GM23248 (cell line): ENCODE measurements around the gene PYGL. TPM values are rescaled to one million over a fixed set of nuclear protein-coding genes. Genes with fewer than 3 reads are reported as not detected.

Experiments
- DNase-seq: peaks from one replicate; pipeline ENCODE4 v3.0.0-alpha.2; 2015
- H2AFZ ChIP-seq: fragments of 200-600 bp; sonication (generic); 2 replicates; pipeline ENCODE4 v1.6.1; 2016; ENCODE audit warnings: antibody characterized with exemption
- H3F3A ChIP-seq: fragments of 200-600 bp; sonication (generic); 2 replicates; pipeline ENCODE4 v1.6.1; 2016; ENCODE audit warnings: mild to moderate bottlenecking, antibody characterized with exemption, mixed run types; ENCODE audit not compliant: insufficient read depth
- H3K27ac ChIP-seq: fragments of 200-600 bp; sonication (generic); 2 replicates; pipeline ENCODE4 v1.5.1; 2016; ENCODE audit warnings: mild to moderate bottlenecking
- H3K27me3 ChIP-seq: fragments of 200-600 bp; sonication (generic); replicated peaks from 2 replicates; pipeline ENCODE4 v1.6.1; 2016; ENCODE audit warnings: mild to moderate bottlenecking; ENCODE audit not compliant: insufficient read depth
- H3K36me3 ChIP-seq: fragments of 200-600 bp; sonication (generic); 2 replicates; pipeline ENCODE4 v1.6.1; 2016; ENCODE audit warnings: low read depth, mild to moderate bottlenecking
- H3K4me1 ChIP-seq: fragments of 200-600 bp; sonication (generic); 2 replicates; pipeline ENCODE4 v1.6.1; 2016; ENCODE audit warnings: mild to moderate bottlenecking; ENCODE audit not compliant: insufficient read depth
- H3K4me2 ChIP-seq: fragments of 200-600 bp; sonication (generic); one replicate; pipeline ENCODE4 v1.6.1; 2016; ENCODE audit warnings: mild to moderate bottlenecking; ENCODE audit not compliant: unreplicated experiment
- H3K4me3 ChIP-seq: fragments of 200-600 bp; sonication (generic); 2 replicates; pipeline ENCODE4 v1.5.1; 2016; ENCODE audit warnings: mild to moderate bottlenecking
- H3K79me2 ChIP-seq: fragments of 200-600 bp; sonication (generic); 2 replicates; pipeline ENCODE4 v1.6.1; 2016; ENCODE audit warnings: mild to moderate bottlenecking; ENCODE audit not compliant: insufficient read depth
- H3K9ac ChIP-seq: fragments of 200-600 bp; sonication (generic); 2 replicates; pipeline ENCODE4 v1.6.1; 2016; ENCODE audit warnings: mild to moderate bottlenecking
- H3K9me2 ChIP-seq: fragments of 200-600 bp; sonication (generic); 2 replicates; pipeline ENCODE4 v1.6.1; 2016; ENCODE audit warnings: mixed run types, mild to moderate bottlenecking, moderate library complexity; ENCODE audit not compliant: insufficient read depth
- H3K9me3 ChIP-seq: fragments of 200-600 bp; sonication (generic); one replicate; pipeline ENCODE4 v1.6.1; 2017; ENCODE audit warnings: low read depth
- H4K20me1 ChIP-seq: fragments of 200-600 bp; sonication (generic); 2 replicates; pipeline ENCODE4 v1.6.0; 2016; ENCODE audit not compliant: insufficient read depth
- EZH2 ChIP-seq: fragments of 200-600 bp; sonication (generic); IDR thresholded peaks from 2 replicates; pipeline ENCODE4 v1.6.1; 2018; ENCODE audit warnings: antibody characterized with exemption, mild to moderate bottlenecking; ENCODE audit not compliant: insufficient read depth, poor library complexity, severe bottlenecking
- EZH2phosphoT487 ChIP-seq: fragments of 200-600 bp; sonication (generic); IDR thresholded peaks from 2 replicates; pipeline ENCODE4 v1.6.1; 2018; ENCODE audit warnings: antibody characterized with exemption, moderate library complexity, mild to moderate bottlenecking, low read depth; ENCODE audit not compliant: insufficient read depth
- WGBS, 2 experiments: methylation state at CpG; one replicate each; pipeline ENCODE4 v1.1.6; 2015 to 2017; ENCODE audit warnings: low lambda C conversion rate in 2 of 2, low coverage in 1 of 2; ENCODE audit errors: missing lambda C conversion rate in 2 of 2; 5-methylcytosine and 5-hydroxymethylcytosine counted together
- in situ Hi-C: fragments of 300-500 bp; cut with MboI; formaldehyde crosslinking; loops from 2 replicates; pipeline ENCODE4 v1.15.0; 2020
- polyA plus RNA-seq: library from polyadenylated mRNA; unstranded; fragments of >200 nt; fragmentation: Nextera tagmentation; extraction: Ambion mirVana; gene quantifications from 2 replicates; pipeline ENCODE4 v1.2.1, GENCODE V29; 2016
- total RNA-seq: library from RNA; depleted of rRNA; stranded (reverse); fragments of >200 nt; shearing (Covaris generic); gene quantifications from 2 replicates; pipeline ENCODE4 v1.2.3, GENCODE V29; 2014

PYGL gene
- total and polyA plus RNA-seq, 2 experiments from 2014 or later: 42.6 to 55.8 TPM

GRCh38 chr14:50864946-50865345 lies 79.3 kb downstream of the PYGL start:
- TF ChIP-seq EZH2phosphoT487 (no peak), EZH2 (no peak)
- in situ Hi-C loops: no loop called here
- 74 to 81% methylated on average over 5 of the region's 5 CpGs for WGBS, 2 experiments

DNA sequence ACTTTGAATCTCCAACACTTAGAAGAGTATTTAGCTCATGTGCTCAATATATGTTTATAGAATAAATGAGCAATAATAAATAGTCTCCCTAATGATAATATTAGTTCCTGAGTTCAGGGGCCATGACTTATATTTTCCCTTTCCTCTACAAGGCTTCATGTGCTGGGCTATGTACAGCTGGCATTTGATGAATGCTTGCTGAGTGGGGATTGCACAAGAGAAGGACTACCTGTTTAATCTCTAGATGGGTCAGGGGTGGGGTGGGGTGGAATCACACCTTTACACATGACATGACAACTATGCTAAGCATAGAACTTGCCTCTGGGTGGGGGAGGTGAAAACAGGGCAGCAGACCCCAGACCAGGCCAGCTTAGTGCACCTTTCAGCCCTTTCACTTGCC lies 80.0 kb downstream of the PYGL start:
- Histone ChIP-seq H3K9me2 (no peaks in the 10 kb centered on the region), H3K4me3 (no peak overlapping the region), H3K36me3 (no peaks in the 10 kb centered on the region), H3K79me2 (no peaks in the 10 kb centered on the region), H3F3A (no peaks in the 10 kb centered on the region), H2AFZ (no peak overlapping the region), H3K9ac (no peak overlapping the region), H3K27ac (no peak overlapping the region), H3K27me3 (no peaks in the 10 kb centered on the region), H3K4me1 (peaks cover 5% of the 10 kb centered on the region; the same call in 1 of the 2 replicates), H4K20me1 (no peaks in the 10 kb centered on the region), H3K4me2 (no peak overlapping the region), H3K9me3 (no peaks in the 10 kb centered on the region)
- in situ Hi-C loops: no loop called here
- DNase-seq: no peak
- no peak for TF ChIP-seq EZH2
- no peak for TF ChIP-seq EZH2phosphoT487

More at GRCh38 chr14:50864946-50865345, 79.3 kb downstream of the PYGL start:
- no peaks in the 10 kb centered on the region for H3K9me2 ChIP-seq
- no peaks in the 10 kb centered on the region for H3F3A ChIP-seq
- no peaks in the 10 kb centered on the region for H3K27me3 ChIP-seq
- no peaks in the 10 kb centered on the region; the same call in 1 of the 2 replicates for H3K4me1 ChIP-seq
- H3K4me2 ChIP-seq: no peak overlapping the region
- H3K36me3 ChIP-seq: no peaks in the 10 kb centered on the region
- no peak overlapping the region for H3K4me3 ChIP-seq
- no peak overlapping the region for H3K9ac ChIP-seq
- H4K20me1 ChIP-seq: no peaks in the 10 kb centered on the region
- H3K9me3 ChIP-seq: no peaks in the 10 kb centered on the region
- no peak overlapping the region for H2AFZ ChIP-seq
- H3K27ac ChIP-seq: no peak overlapping the region
- DNase-seq: no peak
- H3K79me2 ChIP-seq: no peaks in the 10 kb centered on the region

GRCh38 chr14:50862036-50862570 lies 82.2 kb downstream of the PYGL start:
- Histone ChIP-seq H3K27me3 (no peaks in the 10 kb centered on the region), H4K20me1 (no peaks in the 10 kb centered on the region), H3K9ac (no peak overlapping the region), H3K4me3 (no peak overlapping the region), H3K27ac (no peak overlapping the region), H3K4me2 (no peak overlapping the region), H3F3A (no peaks in the 10 kb centered on the region), H3K4me1 (peaks cover 5% of the 10 kb centered on the region; the same call in 1 of the 2 replicates), H2AFZ (no peak overlapping the region), H3K79me2 (no peaks in the 10 kb centered on the region), H3K36me3 (no peaks in the 10 kb centered on the region), H3K9me2 (no peaks in the 10 kb centered on the region), H3K9me3 (no peaks in the 10 kb centered on the region)
- TF ChIP-seq EZH2 (no peak), EZH2phosphoT487 (no peak)
- in situ Hi-C loops: no loop called here
- WGBS, 2 experiments: 91 to 95% methylated on average over 4 of the region's 4 CpGs
- no peak for DNase-seq

- 1% methylated on average over 6 of the region's 6 CpGs for WGBS, 2 experiments
- Histone ChIP-seq H3F3A (no peaks in the 10 kb centered on the region), H3K27ac (peak overlapping the region; percentile 48), H2AFZ (peak overlapping the region; percentile 98), H4K20me1 (no peaks in the 10 kb centered on the region), H3K79me2 (no peaks in the 10 kb centered on the region), H3K4me2 (peak overlapping the region; percentile 90), H3K9me3 (no peaks in the 10 kb centered on the region), H3K4me3 (peak overlapping the region; percentile 75), H3K4me1 (0 out of 2 replicates have a peak, but pooled peaks cover 5% of the 10 kb centered on the region), H3K36me3 (no peaks in the 10 kb centered on the region), H3K9me2 (no peaks in the 10 kb centered on the region), H3K9ac (peak overlapping the region; percentile 73), H3K27me3 (no peaks in the 10 kb centered on the region)
- DNase-seq: peak; percentile 80
- in situ Hi-C loops: no loop called here
- TF ChIP-seq EZH2: no peak
- no peak for TF ChIP-seq EZH2phosphoT487
These were observed 83.7 kb downstream of the PYGL start for GRCh38 chr14:50860478-50861086.
